Smooth muscle cell (in vitro differentiated cells): Measurements from ENCODE around the gene CSRP1. TPM values are rescaled to one million over a fixed set of nuclear protein-coding genes. Genes with fewer than 3 reads are reported as not detected.

Source experiments
- DNase-seq: peaks from one replicate; lab custom pipeline; 2025; ENCODE audit not compliant: unreplicated experiment; lab: John Stamatoyannopoulos, UW
- H2AFZ ChIP-seq: fragments of 200-600 bp; sonication (generic); 2 replicates; pipeline ENCODE4 v1.6.0; 2016; ENCODE audit warnings: antibody characterized with exemption, low read depth, mild to moderate bottlenecking
- H3F3A ChIP-seq: fragments of 200-600 bp; sonication (generic); 2 replicates; pipeline ENCODE4 v1.6.0; 2017; ENCODE audit warnings: antibody characterized with exemption, low read depth
- H3K27ac ChIP-seq: fragments of 200-600 bp; sonication (generic); 2 replicates; pipeline ENCODE4 v1.5.1; 2016; ENCODE audit warnings: low read depth, mild to moderate bottlenecking
- H3K27me3 ChIP-seq: fragments of 200-600 bp; sonication (generic); 2 replicates; pipeline ENCODE4 v1.6.1; 2016; ENCODE audit warnings: low read depth, mild to moderate bottlenecking
- H3K36me3 ChIP-seq: fragments of 200-600 bp; sonication (generic); 2 replicates; pipeline ENCODE4 v1.5.1; 2016; ENCODE audit warnings: low read depth
- H3K4me1 ChIP-seq: fragments of 200-600 bp; sonication (generic); 2 replicates; pipeline ENCODE4 v1.5.1; 2016; ENCODE audit warnings: low read depth
- H3K4me2 ChIP-seq: fragments of 200-600 bp; sonication (generic); 2 replicates; pipeline ENCODE4 v1.6.0; 2016; ENCODE audit warnings: mild to moderate bottlenecking
- H3K4me3 ChIP-seq: fragments of 200-600 bp; sonication (generic); 2 replicates; pipeline ENCODE4 v1.5.1; 2016; ENCODE audit warnings: mild to moderate bottlenecking
- H3K79me2 ChIP-seq: fragments of 200-600 bp; sonication (generic); 2 replicates; pipeline ENCODE4 v1.6.0; 2016; ENCODE audit warnings: low read depth, mild to moderate bottlenecking
- H3K9ac ChIP-seq: fragments of 200-600 bp; sonication (generic); 2 replicates; pipeline ENCODE4 v1.6.0; 2016; ENCODE audit warnings: low read depth
- H3K9me3 ChIP-seq: fragments of 200-600 bp; sonication (generic); replicated peaks from 2 replicates; pipeline ENCODE4 v1.5.1; 2016; ENCODE audit warnings: low read depth
- H4K20me1 ChIP-seq: fragments of 200-600 bp; sonication (generic); 2 replicates; pipeline ENCODE4 v1.6.0; 2016; ENCODE audit warnings: low read depth
- CTCF ChIP-seq: fragments of 200-600 bp; sonication (generic); IDR thresholded peaks from 2 replicates; pipeline ENCODE4 v1.5.1; 2017; ENCODE audit warnings: borderline replicate concordance, mild to moderate bottlenecking, antibody characterized with exemption; ENCODE audit not compliant: insufficient read depth, poor library complexity, severe bottlenecking
- WGBS: methylation state at CpG from one replicate; pipeline ENCODE4 v1.1.7; 2016; ENCODE audit warnings: low lambda C conversion rate; 5-methylcytosine and 5-hydroxymethylcytosine counted together
- polyA plus RNA-seq: library from polyadenylated mRNA; unstranded; fragments of >200 nt; fragmentation: Nextera tagmentation; extraction: Ambion mirVana; gene quantifications from 2 replicates; pipeline ENCODE4 v1.2.1, GENCODE V29; 2016
- total RNA-seq: library from RNA; depleted of rRNA; stranded (reverse); fragments of >200 nt; gene quantifications from 2 replicates; pipeline ENCODE4 v1.2.3, GENCODE V29; 2014

CSRP1 gene
- total and polyA plus RNA-seq, 2 experiments from 2014 or later, result 202 to 345 TPM

GRCh38 chr1:201468501-201468843 is 38.5 kb downstream of the CSRP1 start:
- H3K9me3 ChIP-seq, result no peaks in the 10 kb centered on the region
- no peaks in the 10 kb centered on the region for H3K27me3 ChIP-seq
- peaks cover 11% of the 10 kb centered on the region for H3K4me1 ChIP-seq
- H3K79me2 ChIP-seq, result peaks cover 49% of the 10 kb centered on the region
- peak overlapping the region; percentile 94 for H3K27ac ChIP-seq
- peaks cover 32% of the 10 kb centered on the region for H3F3A ChIP-seq
- no peak overlapping the region for H2AFZ ChIP-seq
- peaks cover 49% of the 10 kb centered on the region for H4K20me1 ChIP-seq
- 1% methylated on average over 40 of the region's 44 CpGs for WGBS
- TF ChIP-seq CTCF, result no peak
- peak overlapping the region; percentile 91 for H3K4me3 ChIP-seq
- no peak for DNase-seq
- no peaks in the 10 kb centered on the region for H3K36me3 ChIP-seq
- peak overlapping the region; percentile 92 for H3K4me2 ChIP-seq
- H3K9ac ChIP-seq, result peak overlapping the region; percentile 94

- H3K79me2 ChIP-seq, result peaks cover 49% of the 10 kb centered on the region
- no peaks in the 10 kb centered on the region for H3K36me3 ChIP-seq
- peaks cover 11% of the 10 kb centered on the region for H3K4me1 ChIP-seq
- H2AFZ ChIP-seq, result no peak overlapping the region
- no peaks in the 10 kb centered on the region for H3K27me3 ChIP-seq
- H3K4me3 ChIP-seq, result peak overlapping the region; percentile 91
- peaks cover 49% of the 10 kb centered on the region for H4K20me1 ChIP-seq
- H3K27ac ChIP-seq, result peak overlapping the region; percentile 94
- TF ChIP-seq CTCF, result no peak
- peak overlapping the region; percentile 94 for H3K9ac ChIP-seq
- WGBS, result 41% methylated on average over 3 of the region's 3 CpGs
- peak overlapping the region; percentile 92 for H3K4me2 ChIP-seq
- H3K9me3 ChIP-seq, result no peaks in the 10 kb centered on the region
- H3F3A ChIP-seq, result peaks cover 40% of the 10 kb centered on the region
- no peak for DNase-seq
Observed at GRCh38 chr1:201466492-201466891, 40.4 kb downstream of the CSRP1 start.

- peaks cover 49% of the 10 kb centered on the region for H4K20me1 ChIP-seq
- no peak for TF ChIP-seq CTCF
- no peaks in the 10 kb centered on the region for H3K9me3 ChIP-seq
- H3K27me3 ChIP-seq, result no peaks in the 10 kb centered on the region
- H3K27ac ChIP-seq, result peak overlapping the region; percentile 96
- no peaks in the 10 kb centered on the region for H3K36me3 ChIP-seq
- H3K4me2 ChIP-seq, result peak overlapping the region; percentile 92
- no peak for DNase-seq
- H3K9ac ChIP-seq, result no peak overlapping the region
- no peak overlapping the region for H2AFZ ChIP-seq
- H3K79me2 ChIP-seq, result peaks cover 49% of the 10 kb centered on the region
- 85% methylated on average over 9 of the region's 9 CpGs for WGBS
- H3K4me1 ChIP-seq, result peaks cover 14% of the 10 kb centered on the region
- peak overlapping the region; percentile 91 for H3K4me3 ChIP-seq
- peaks cover 41% of the 10 kb centered on the region for H3F3A ChIP-seq
Observed at GRCh38 chr1:201465698-201466290, 41.1 kb downstream of the CSRP1 start.

GRCh38 chr1:201463071-201463552 is 43.8 kb downstream of the CSRP1 start:
- Histone ChIP-seq H2AFZ (no peak overlapping the region), H3K27ac (peak overlapping the region; percentile 96), H3K27me3 (no peaks in the 10 kb centered on the region), H3K79me2 (peaks cover 43% of the 10 kb centered on the region), H3K4me3 (no peak overlapping the region), H3K4me1 (peaks cover 15% of the 10 kb centered on the region), H3F3A (peaks cover 37% of the 10 kb centered on the region), H3K36me3 (no peaks in the 10 kb centered on the region), H3K4me2 (peak overlapping the region; percentile 5), H3K9me3 (no peaks in the 10 kb centered on the region), H3K9ac (no peak overlapping the region), H4K20me1 (peaks cover 44% of the 10 kb centered on the region)
- TF ChIP-seq CTCF, result peak; percentile 13
- WGBS, result 79% methylated on average over 7 of the region's 7 CpGs
- no peak for DNase-seq
